H1 (cell line): ENCODE data around the gene RETREG1. TPM values are rescaled to one million over a fixed set of nuclear protein-coding genes. Genes with fewer than 3 reads are reported as not detected.

ENCODE experiments used
- CTCF ChIA-PET: fragments of 300-600 bp; sonication (Branson Sonifier 250); formaldehyde crosslinking; loops from one replicate; lab custom pipeline; 2021; ENCODE audit not compliant: partially characterized antibody; lab: Charles Lee
- POLR2A ChIA-PET: fragments of 300-600 bp; sonication (Branson Sonifier 250); formaldehyde crosslinking; loops from one replicate; lab custom pipeline; 2021; ENCODE audit warnings: inconsistent platforms; ENCODE audit not compliant: partially characterized antibody; lab: Charles Lee
- DNase-seq, 2 experiments: peaks; one replicate each; pipeline versions ENCODE4 v3.0.0 to v3.0.0-alpha.2; 2010 to 2022; ENCODE audit warnings: low spot score in 2 of 2, low read depth in 1 of 2, mixed read lengths in 1 of 2
- FAIRE-seq: peaks from 2 replicates; lab custom pipeline; 2011; peaks lifted over from hg19 to GRCh38; lab: Jason Lieb, UNC
- H2AFZ ChIP-seq: 2 replicates; pipeline ENCODE4 v1.8.1; 2012; ENCODE audit warnings: low read length, inconsistent platforms
- H2AK5ac ChIP-seq: 2 replicates; pipeline ENCODE4 v1.6.1; 2013; ENCODE audit warnings: low read depth, low read length
- H2BK120ac ChIP-seq: replicated peaks from 2 replicates; pipeline ENCODE3; 2013; ENCODE audit warnings: low read depth, low read length, inconsistent platforms
- H2BK12ac ChIP-seq: 2 replicates; pipeline ENCODE4 v1.6.1; 2013; ENCODE audit warnings: low read depth, low read length
- H2BK15ac ChIP-seq: 2 replicates; pipeline ENCODE4 v1.6.1; 2013; ENCODE audit warnings: low read length
- H2BK20ac ChIP-seq: 2 replicates; pipeline ENCODE4 v1.6.1; 2013; ENCODE audit warnings: low read length
- H2BK5ac ChIP-seq: 2 replicates; pipeline ENCODE4 v1.6.1; 2013; ENCODE audit warnings: low read depth, low read length
- H3K14ac ChIP-seq: 2 replicates; pipeline ENCODE4 v1.6.1; 2013; ENCODE audit warnings: inconsistent platforms; ENCODE audit not compliant: insufficient read length
- H3K18ac ChIP-seq: 2 replicates; pipeline ENCODE4 v1.6.1; 2013; ENCODE audit warnings: low read length; ENCODE audit errors: extremely low read depth
- H3K23ac ChIP-seq: 2 replicates; pipeline ENCODE4 v1.6.1; 2013; ENCODE audit warnings: inconsistent platforms; ENCODE audit not compliant: insufficient read length
- H3K23me2 ChIP-seq: 2 replicates; pipeline ENCODE4 v1.6.1; 2013; ENCODE audit warnings: low read depth, low read length
- H3K27ac ChIP-seq: 2 replicates; pipeline ENCODE4 v1.6.1; 2011; ENCODE audit warnings: low read depth, low read length, inconsistent platforms
- H3K27me3 ChIP-seq, 4 experiments: replicated peaks in 1 of 4; 1 replicate in 1 of 4; 2 replicates in 3 of 4; pipeline versions ENCODE4 v1.6.1 to v1.8.1; 2011 to 2013; ENCODE audit warnings: low read length in 3 of 4, mild to moderate bottlenecking in 3 of 4, inconsistent platforms in 2 of 4, mixed read lengths in 2 of 4, moderate library complexity in 1 of 4; ENCODE audit not compliant: control insufficient read depth in 3 of 4, insufficient read depth in 3 of 4; ENCODE audit errors: extremely low read depth in 1 of 4
- H3K36me3 ChIP-seq, 4 experiments: 2 replicates each; pipeline versions ENCODE4 v1.6.1 to v1.8.1; 2011 to 2013; ENCODE audit warnings: mild to moderate bottlenecking in 4 of 4, low read length in 3 of 4, moderate library complexity in 2 of 4, control low read depth in 1 of 4, inconsistent platforms in 1 of 4; ENCODE audit not compliant: insufficient read depth in 4 of 4, control insufficient read depth in 2 of 4
- H3K4ac ChIP-seq: replicated peaks from 2 replicates; pipeline ENCODE3; 2013; ENCODE audit warnings: low read length, low read depth, mixed read lengths, inconsistent platforms; ENCODE audit not compliant: insufficient read length
- H3K4me1 ChIP-seq, 4 experiments: replicated peaks in 1 of 4; 1 replicate in 1 of 4; 2 replicates in 3 of 4; pipeline versions ENCODE4 v1.6.1 to v1.8.1; 2011 to 2013; ENCODE audit warnings: low read length in 3 of 4, inconsistent platforms in 2 of 4, mixed read lengths in 1 of 4; ENCODE audit not compliant: insufficient read depth in 4 of 4, control insufficient read depth in 3 of 4
- H3K4me2 ChIP-seq, 2 experiments: 2 replicates each; pipeline versions ENCODE4 v1.6.1 to v1.8.1; 2011 to 2013; ENCODE audit warnings: low read depth in 2 of 2, low read length in 2 of 2, control low read depth in 1 of 2, inconsistent platforms in 1 of 2, mild to moderate bottlenecking in 1 of 2; ENCODE audit not compliant: insufficient read depth in 1 of 2
- H3K4me3 ChIP-seq, 4 experiments: fragments of 200-600, 300-600 bp in 1 of 4; sonication (generic), shearing (Covaris generic), sonication (Bioruptor Twin) in 1 of 4; 2 replicates each; pipeline versions ENCODE4 v1.5.1 to v1.8.1; 2011 to 2016; ENCODE audit warnings: low read length in 4 of 4, low read depth in 3 of 4, control low read depth in 2 of 4, inconsistent platforms in 2 of 4, mild to moderate bottlenecking in 2 of 4, mixed read lengths in 1 of 4, moderate library complexity in 1 of 4; ENCODE audit not compliant: insufficient read depth in 2 of 4; ENCODE audit errors: extremely low read depth in 1 of 4
- H3K56ac ChIP-seq: replicated peaks from 2 replicates; pipeline ENCODE3; 2013; ENCODE audit warnings: low read depth, mild to moderate bottlenecking, mixed read lengths, low read length, inconsistent platforms; ENCODE audit not compliant: insufficient read length
- H3K79me1 ChIP-seq: 2 replicates; pipeline ENCODE4 v1.6.1; 2013; ENCODE audit warnings: low read depth, low read length, control low read depth
- H3K79me2 ChIP-seq, 2 experiments: 2 replicates each; pipeline versions ENCODE4 v1.6.1 to v1.8.1; 2012 to 2013; ENCODE audit warnings: low read length in 2 of 2, mild to moderate bottlenecking in 2 of 2, inconsistent platforms in 1 of 2; ENCODE audit not compliant: insufficient read depth in 2 of 2, control insufficient read depth in 1 of 2
- H3K9ac ChIP-seq, 4 experiments: replicated peaks in 1 of 4; 1 replicate in 1 of 4; 2 replicates in 3 of 4; pipeline versions ENCODE4 v1.6.1 to v1.8.1; 2011 to 2013; ENCODE audit warnings: low read depth in 3 of 4, low read length in 3 of 4, control low read depth in 2 of 4, mild to moderate bottlenecking in 2 of 4, moderate library complexity in 2 of 4, inconsistent platforms in 1 of 4; ENCODE audit errors: extremely low read depth in 1 of 4
- H3K9me3 ChIP-seq, 2 experiments: 2 replicates each; pipeline versions ENCODE4 v1.6.1 to v1.8.1; 2012 to 2013; ENCODE audit warnings: mild to moderate bottlenecking in 2 of 2, moderate library complexity in 2 of 2, control low read depth in 1 of 2, inconsistent platforms in 1 of 2, low read depth in 1 of 2, low read length in 1 of 2, mixed read lengths in 1 of 2; ENCODE audit not compliant: insufficient read depth in 2 of 2
- H4K20me1 ChIP-seq, 2 experiments: replicated peaks in 1 of 2; 2 replicates each; pipeline versions ENCODE3 to v1.8.1; 2011 to 2013; ENCODE audit warnings: inconsistent platforms in 2 of 2, low read length in 2 of 2, mild to moderate bottlenecking in 1 of 2; ENCODE audit not compliant: insufficient read depth in 2 of 2, control insufficient read depth in 1 of 2
- H4K5ac ChIP-seq: 2 replicates; pipeline ENCODE4 v1.6.1; 2013; ENCODE audit warnings: low read length, low read depth, mixed read lengths, inconsistent platforms; ENCODE audit not compliant: insufficient read length
- H4K8ac ChIP-seq: 2 replicates; pipeline ENCODE4 v1.8.0; 2013; ENCODE audit warnings: mild to moderate bottlenecking, moderate library complexity, low read length, inconsistent platforms; ENCODE audit not compliant: insufficient read depth; ENCODE audit errors: extremely low read depth
- H4K91ac ChIP-seq: replicated peaks from 2 replicates; pipeline ENCODE3; 2013; ENCODE audit warnings: low read length, mixed read lengths, inconsistent platforms; ENCODE audit not compliant: insufficient read length
- EZH2 ChIP-seq: fragments of 200-600 bp; sonication (generic); IDR thresholded peaks from 2 replicates; pipeline ENCODE4 v1.7.1; 2012; ENCODE audit warnings: low read depth, mild to moderate bottlenecking, moderate library complexity, low read length, inconsistent platforms; ENCODE audit not compliant: severe bottlenecking
- KDM1A ChIP-seq: fragments of 200-600, 300-600 bp; sonication (generic); IDR thresholded peaks from 2 replicates; pipeline ENCODE4 v1.7.1; 2016; ENCODE audit warnings: mild to moderate bottlenecking, low read length, borderline replicate concordance
- KDM5A ChIP-seq: fragments of 200-600 bp; IDR thresholded peaks from 2 replicates; pipeline ENCODE4 v1.7.1; 2012; ENCODE audit warnings: mild to moderate bottlenecking, low read length, inconsistent platforms, mixed read lengths
- NRF1 ChIP-seq: IDR thresholded peaks from 2 replicates; pipeline ENCODE4 v1.6.1; 2011; ENCODE audit warnings: mild to moderate bottlenecking, low read depth, low read length, improper control_type of control experiment
- SIN3A ChIP-seq, 2 experiments: IDR thresholded peaks in 1 of 2; conservative IDR thresholded peaks in 1 of 2; 2 replicates each; pipeline ENCODE4 v1.6.1; 2011 to 2012; ENCODE audit warnings: low read length in 2 of 2, improper control_type of control experiment in 1 of 2, low read depth in 1 of 2, mild to moderate bottlenecking in 1 of 2
- WGBS, 2 experiments: shearing (Covaris generic) in 1 of 2; methylation state at CpG; one replicate each; pipeline versions ENCODE4 v1.1.6 to v1.1.7; 2013 to 2015; ENCODE audit warnings: low lambda C conversion rate in 2 of 2, mixed read lengths in 2 of 2, inconsistent platforms in 1 of 2, low coverage in 1 of 2, missing lambda C conversion rate in 1 of 2; ENCODE audit not compliant: insufficient replicate concordance in 2 of 2, insufficient coverage in 1 of 2, insufficient read length in 1 of 2; ENCODE audit errors: extremely low coverage in 1 of 2, missing lambda C conversion rate in 1 of 2; 5-methylcytosine and 5-hydroxymethylcytosine counted together
- polyA plus RNA-seq, 7 experiments: library from polyadenylated mRNA; depleted of rRNA in 3 of 7; stranded (reverse) in 5 of 7; unstranded in 2 of 7; fragments of >200 nt in 5 of 7; fragments of 200-250 nt in 2 of 7; gene quantifications; 1 replicate in 5 of 7; 2 replicates in 1 of 7; 4 replicates in 1 of 7; pipeline versions ENCODE4 v1.2.1 to v1.2.3, GENCODE V29; 2011 to 2013; ENCODE audit warnings: missing spikeins in 2 of 7, mixed read lengths in 2 of 7
- total RNA-seq: library from RNA; stranded (reverse); fragmentation: NEBNext Ultra II Directional; extraction: Animal tissue kit (Norgen Biotek cat#: 25700); gene quantifications from 2 replicates; pipeline ENCODE4 v1.2.1, GENCODE V29; 2021

The RETREG1 gene
- total and polyA plus RNA-seq, 2 of the 8 experiments (the other 6 are each of a cell fraction or from before 2014, with no cell fraction given) = 0.62 to 1.9 TPM

DNA sequence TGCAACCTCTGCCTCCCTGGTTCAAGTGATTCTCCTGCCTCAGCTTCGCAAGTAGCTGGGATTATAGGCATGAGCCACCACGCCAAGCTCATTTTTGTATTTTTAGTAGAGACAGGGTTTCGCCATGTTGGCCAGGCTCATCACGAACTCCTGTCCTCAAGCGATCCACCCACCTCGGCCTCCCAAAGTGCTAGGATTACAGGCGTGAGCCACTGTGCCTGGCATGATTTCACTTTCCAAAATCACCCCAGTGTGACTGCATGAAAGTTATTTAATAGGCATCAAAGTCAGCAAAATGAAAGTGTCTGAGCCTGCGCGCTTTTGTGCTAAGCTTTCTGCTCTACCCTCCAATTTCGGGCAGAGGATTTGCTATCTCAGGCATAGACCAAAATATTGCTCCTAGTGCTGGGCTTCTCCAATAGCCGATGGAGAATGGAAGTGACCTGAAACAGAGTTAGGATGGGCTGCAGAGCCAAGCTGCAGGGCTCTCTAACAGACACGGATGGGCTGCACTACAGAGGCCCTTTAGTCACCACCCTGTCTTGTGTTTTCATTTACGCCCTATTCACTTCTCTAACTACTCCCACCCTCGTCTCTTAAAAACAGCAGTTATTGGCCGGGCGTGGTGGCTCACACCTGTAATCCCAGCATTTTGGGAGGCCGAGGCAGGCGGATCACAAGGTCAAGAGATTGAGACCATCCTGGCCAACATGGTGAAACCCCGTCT, 44.3 kb downstream of the RETREG1 start:
- TF ChIP-seq KDM5A (no peak), SIN3A (conservative IDR thresholded peaks at IDR 0.05 in 1 of 2, IDR thresholded peaks at IDR 0.05 in 1 of 2; ENCODE audit: low read depth in 1 of 2, low read length in 2 of 2) (no peak), KDM1A (no peak), NRF1 (no peak), EZH2 (no peak)
- TF ChIP-seq, all 59 proteins: peak for 0
- no peak for FAIRE-seq

More for the DNA sequence above, 44.3 kb downstream of the RETREG1 start:
- H4K91ac ChIP-seq = no peak overlapping the region
- no peak overlapping the region for H3K4ac ChIP-seq
- no peaks in the 10 kb centered on the region for H3K23me2 ChIP-seq
- no peak overlapping the region for H2BK15ac ChIP-seq
- ChIA-PET CTCF (interaction anchor here (0.6 to 3.5 kb wide), 3 partner anchors 11 to 20 kb away, joined by 3 to 12 read pairs (median 4); no protein-coding TSS in a partner anchor), POLR2A (no interaction called here)
- H2BK12ac ChIP-seq = no peak overlapping the region
- no peak overlapping the region for H3K23ac ChIP-seq
- H3K4me2 ChIP-seq = no peak overlapping the region
- no peak overlapping the region for H4K5ac ChIP-seq
- H3K56ac ChIP-seq = no peak overlapping the region
- H3K4me1 ChIP-seq = peaks cover 1 to 18% (median 10%) of the 10 kb centered on the region in 4 experiments
- WGBS, 2 experiments = 93% methylated on average over 19 of the region's 19 CpGs; no CpG with 5 or more reads in 1 of the 2 experiments
- H3K79me1 ChIP-seq = no peaks in the 10 kb centered on the region
- no peak overlapping the region for H3K14ac ChIP-seq
- H3K79me2 ChIP-seq = no peaks in the 10 kb centered on the region
- no peak overlapping the region for H3K27ac ChIP-seq
- no peak overlapping the region for H2BK120ac ChIP-seq
- H4K8ac ChIP-seq = no peak overlapping the region
- H2AFZ ChIP-seq = no peak overlapping the region
- H3K27me3 ChIP-seq = no peaks in the 10 kb centered on the region; a peak in 1 of 7 replicates
- no peaks in the 10 kb centered on the region for H3K9me3 ChIP-seq
- H2BK20ac ChIP-seq = no peak overlapping the region
- no peak overlapping the region for H3K4me3 ChIP-seq
- no peak overlapping the region for H2AK5ac ChIP-seq
- no peak overlapping the region for H3K18ac ChIP-seq
- no peak for DNase-seq
- no peaks in the 10 kb centered on the region for H4K20me1 ChIP-seq
- no peaks in the 10 kb centered on the region for H3K36me3 ChIP-seq
- no peak overlapping the region for H3K9ac ChIP-seq
- no peak overlapping the region for H2BK5ac ChIP-seq
